Astrocyte of the hippocampus (primary cell): ENCODE results near the gene TRIB2.
"Not testable (repeated sequence)": the region's sequence is repeated elsewhere in the genome, so short reads cannot be mapped to it uniquely, and the experiment has no call there.

ENCODE experiments used
- DNase-seq: peaks from one replicate; pipeline ENCODE4 v3.0.0; 2011; ENCODE audit warnings: low read depth, low spot score

TRIB2 gene

GRCh38 chr2:12716282-12717190 is at the start of gene TRIB2:
TSS of gene TRIB2 (plus strand) at chr2:12716936. CDS start at chr2:12718308, 1,372 bp downstream.
- peak; percentile 96 for DNase-seq

- no peak for DNase-seq
These were observed 47.7 kb upstream of the TRIB2 start for GRCh38 chr2:12669036-12669435.

- DNase-seq = no peak
These were observed 43.9 kb upstream of the TRIB2 start for GRCh38 chr2:12672711-12673315.

- DNase-seq = no peak
These were observed 42.0 kb upstream of the TRIB2 start for GRCh38 chr2:12674644-12675328.

GRCh38 chr2:12675352-12675795 is 41.4 kb upstream of the TRIB2 start:
- no peak for DNase-seq

GRCh38 chr2:12675801-12676200 is 40.9 kb upstream of the TRIB2 start:
- DNase-seq = peak; percentile 19

- DNase-seq = no peak
These were observed 40.0 kb upstream of the TRIB2 start for GRCh38 chr2:12676771-12677170.

- no peak for DNase-seq
These were observed 38.5 kb upstream of the TRIB2 start for GRCh38 chr2:12678186-12678585.

- no peak for DNase-seq
These were observed 37.1 kb upstream of the TRIB2 start for GRCh38 chr2:12679550-12680072.

GRCh38 chr2:12680115-12680514 is 36.6 kb upstream of the TRIB2 start:
- not testable (repeated sequence) for DNase-seq

- DNase-seq = no peak
These were observed 34.7 kb upstream of the TRIB2 start for GRCh38 chr2:12682017-12682416.

GRCh38 chr2:12683457-12684100 is 33.2 kb upstream of the TRIB2 start:
- DNase-seq = no peak

GRCh38 chr2:12684471-12684936 is 32.2 kb upstream of the TRIB2 start:
- DNase-seq = peak; percentile 37

GRCh38 chr2:12685145-12685544 is 31.6 kb upstream of the TRIB2 start:
- DNase-seq = peak; percentile 48

GRCh38 chr2:12685956-12686355 is 30.8 kb upstream of the TRIB2 start:
- no peak for DNase-seq

GRCh38 chr2:12686708-12687283 is 29.9 kb upstream of the TRIB2 start:
- DNase-seq = no peak

- no peak for DNase-seq
These were observed 28.6 kb upstream of the TRIB2 start for GRCh38 chr2:12688091-12688490.

GRCh38 chr2:12688893-12689292 is 27.8 kb upstream of the TRIB2 start:
- no peak for DNase-seq

GRCh38 chr2:12693509-12693908 is 23.2 kb upstream of the TRIB2 start:
- DNase-seq = no peak

- no peak for DNase-seq
These were observed 21.6 kb upstream of the TRIB2 start for GRCh38 chr2:12694990-12695774.
